ENCODE results near the gene USP49.
A peak's percentile ranks its signal among the peaks of the same experiment; 100 is the strongest.
"Not testable (repeated sequence)": the region's sequence is repeated elsewhere in the genome, so short reads cannot be mapped to it uniquely, and the experiment has no call there.

USP49 gene

DNA sequence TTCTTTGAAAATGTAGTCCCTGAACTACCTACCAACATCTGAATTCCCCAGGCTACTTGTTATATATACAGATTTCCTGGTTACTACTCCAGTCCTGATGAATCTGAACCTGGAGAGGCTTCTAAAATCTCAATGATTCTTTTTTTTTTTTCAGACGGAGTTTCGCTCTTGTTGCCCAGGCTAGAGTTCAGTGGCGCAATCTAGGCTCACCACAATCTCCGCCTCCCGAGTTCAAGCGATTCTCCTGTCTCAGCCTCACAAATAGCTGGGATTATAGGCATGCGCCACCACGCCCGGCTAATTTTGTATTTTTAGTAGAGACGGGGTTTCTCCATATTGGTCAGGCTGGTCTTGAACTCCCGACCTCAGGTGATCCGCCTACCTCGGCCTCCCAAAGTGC is 83.2 kb downstream of the USP49 start:
- DNase-seq (ENCODE audit: low read depth), result not testable (repeated sequence)

DNA sequence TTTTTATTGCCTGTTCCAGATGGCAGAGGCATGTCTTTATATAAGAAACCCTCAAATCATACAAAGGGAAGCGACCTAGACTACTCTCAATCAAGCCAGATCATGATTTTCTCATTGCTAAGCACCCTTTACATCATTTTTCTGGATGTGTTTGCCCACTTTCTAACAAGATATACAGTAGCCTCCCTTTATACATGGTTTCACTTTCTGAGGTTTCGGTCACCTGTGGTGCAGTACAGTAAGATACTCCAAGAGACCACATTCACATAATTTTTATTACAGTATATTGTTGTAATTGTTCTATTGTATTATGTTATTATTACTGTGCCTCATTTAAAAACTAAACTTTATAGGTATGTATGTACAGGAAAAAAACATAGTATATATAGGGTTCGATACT is 84.1 kb downstream of the USP49 start:
- DNase-seq (ENCODE audit: low read depth), result no peak

DNA sequence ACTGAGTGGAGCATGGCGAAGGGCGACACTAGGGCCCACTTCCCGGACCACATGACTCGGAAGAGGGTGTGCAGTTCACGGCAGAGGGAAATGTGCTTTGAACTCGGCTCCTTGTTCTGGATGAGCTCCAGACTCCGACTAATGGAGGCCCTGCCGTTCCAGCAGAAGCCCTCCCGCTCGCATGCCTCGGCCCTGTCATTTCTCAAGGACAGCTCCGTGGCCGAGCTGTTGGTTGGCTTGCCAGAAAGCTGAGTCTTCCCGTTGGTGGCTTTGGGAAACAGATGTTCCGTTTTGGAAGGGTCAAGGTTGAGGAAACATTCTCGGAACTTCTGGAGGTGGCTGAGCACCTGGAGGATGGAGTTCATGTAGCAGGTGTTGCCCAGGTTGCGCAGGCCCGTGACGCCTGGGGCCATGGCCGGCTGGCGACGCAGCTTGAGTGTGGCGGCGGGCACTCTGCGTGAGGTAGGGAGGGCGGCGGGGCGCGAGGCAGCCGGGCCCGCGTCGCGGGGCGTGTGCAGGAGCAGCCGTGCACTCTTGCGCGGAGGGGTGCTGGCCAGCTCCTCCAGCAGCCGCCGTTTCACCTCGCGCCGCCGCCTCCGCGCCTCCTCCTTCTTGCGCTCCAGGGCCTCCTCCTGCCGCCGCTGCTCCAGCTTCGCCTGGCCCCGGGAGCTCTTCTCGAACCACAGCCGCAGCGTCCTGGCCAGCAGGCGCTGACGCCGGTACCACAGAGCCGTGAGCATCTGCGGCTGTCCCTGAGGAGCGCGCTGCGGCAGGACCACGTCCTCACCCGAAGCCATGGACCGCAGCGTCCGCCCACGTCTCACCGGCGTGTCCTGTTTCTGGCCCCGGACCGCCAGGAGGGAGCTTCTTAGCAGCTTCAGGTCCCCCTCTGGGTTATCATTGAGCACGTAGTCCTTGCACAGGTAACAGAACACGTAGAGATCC is 89.1 kb downstream of the USP49 start:
- no peak for DNase-seq (ENCODE audit: low read depth)

DNA sequence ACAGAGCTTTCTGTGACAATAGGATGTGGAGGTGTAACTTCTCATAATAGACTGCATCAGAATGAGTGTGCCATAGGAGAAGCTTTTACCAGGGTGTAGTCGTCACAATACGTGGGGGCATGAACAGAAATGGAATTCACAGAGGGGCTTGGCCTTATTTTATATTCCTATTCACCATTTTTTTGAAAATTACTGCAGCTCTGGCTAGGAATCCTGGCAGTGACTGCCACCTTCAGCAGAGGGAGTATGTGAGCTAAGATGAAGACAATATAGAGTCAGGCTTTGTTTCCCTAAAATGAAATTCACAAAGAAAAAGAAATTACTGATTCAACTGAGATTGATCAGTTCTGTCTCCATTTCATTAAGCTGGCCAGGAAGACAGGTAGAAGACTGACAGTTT is 93.8 kb downstream of the USP49 start:
- DNase-seq (ENCODE audit: low read depth), result peak; percentile 43

DNA sequence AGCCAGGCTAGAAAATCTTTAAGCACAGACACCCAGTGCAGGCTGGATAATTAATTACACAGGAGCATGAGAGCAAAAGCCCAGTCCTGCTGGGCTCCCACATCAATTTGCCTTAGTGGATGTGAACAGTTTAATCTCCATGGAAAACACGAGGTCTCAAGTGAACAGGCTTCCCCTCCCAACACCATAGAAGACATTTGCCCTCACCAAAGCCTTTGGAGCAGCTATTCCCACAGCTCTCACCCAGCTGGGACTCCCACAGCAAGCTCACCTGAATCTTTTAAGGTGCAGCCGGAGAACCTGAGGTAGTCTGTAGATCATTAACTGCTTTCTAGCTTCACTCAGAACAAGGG is 95.6 kb downstream of the USP49 start:
- no peak for DNase-seq (ENCODE audit: low read depth)

DNA sequence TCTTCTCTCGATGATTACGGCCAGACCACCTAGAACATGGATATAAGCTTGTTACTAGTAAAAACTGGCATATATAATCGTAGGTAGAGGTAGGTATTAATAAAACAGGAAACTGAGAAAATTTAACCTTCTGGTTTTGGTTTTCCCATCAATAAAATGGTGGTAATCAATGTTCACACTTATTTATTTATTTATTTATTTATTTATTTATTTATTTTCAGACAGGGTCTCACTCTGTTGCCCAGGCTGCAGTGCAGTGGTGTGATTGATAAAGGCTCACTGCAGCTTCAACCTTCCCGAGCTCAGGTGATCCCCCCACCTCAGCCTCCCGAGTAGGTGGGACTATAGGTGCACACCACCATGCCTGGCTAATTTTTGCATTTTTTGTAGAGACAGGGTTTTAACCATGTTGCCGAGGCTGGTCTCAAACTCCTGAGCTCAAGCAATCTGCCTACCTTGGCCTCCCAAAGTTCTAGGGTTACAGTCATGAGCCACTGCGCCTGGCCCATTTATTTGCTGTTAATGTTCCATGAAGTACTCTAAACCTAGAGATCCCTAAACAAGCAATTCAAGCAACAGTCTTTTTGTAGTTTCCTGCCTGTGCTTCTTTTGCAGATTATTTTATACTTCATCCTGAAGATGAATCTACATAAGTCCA is 96.1 kb downstream of the USP49 start:
- no peak for DNase-seq (ENCODE audit: low read depth)

DNA sequence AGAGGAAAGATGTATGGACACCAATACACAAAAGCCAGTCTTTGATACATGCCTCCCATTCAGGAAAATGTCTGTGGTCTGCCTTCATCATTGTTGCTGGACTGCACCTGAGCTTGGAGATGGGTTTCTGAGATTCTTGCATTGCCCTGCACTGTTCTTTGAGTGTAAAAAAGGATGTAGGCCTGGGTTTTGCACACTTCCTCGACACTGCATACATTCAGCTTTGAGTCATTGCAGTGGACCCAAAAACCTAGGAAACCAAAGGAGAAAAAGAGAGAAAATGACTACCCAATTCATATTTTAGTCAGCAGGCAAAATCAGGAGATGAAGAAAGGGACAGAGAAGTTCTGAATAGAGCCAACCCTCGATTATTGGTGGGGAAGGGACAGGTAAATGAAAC is 98.7 kb downstream of the USP49 start:
- DNase-seq (ENCODE audit: low read depth), result no peak

DNA sequence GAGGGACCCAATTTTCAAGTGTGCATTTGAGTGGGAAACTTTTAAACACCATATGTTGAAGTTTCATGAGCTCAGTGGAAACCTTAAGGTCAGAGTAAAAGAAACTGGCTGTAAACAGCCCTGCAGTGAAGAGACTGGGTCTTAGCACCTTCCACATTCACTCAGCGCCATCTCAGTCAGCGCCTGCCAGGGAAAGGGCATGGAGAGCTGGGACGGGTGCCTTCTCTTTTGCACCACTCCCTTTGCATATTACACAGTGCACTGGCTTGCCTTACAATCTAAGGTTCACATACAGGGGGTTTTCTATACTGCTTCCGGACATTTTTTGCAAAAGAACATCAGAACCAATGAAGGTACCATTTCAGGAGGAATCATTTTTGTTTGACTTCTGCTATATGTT is 103.2 kb downstream of the USP49 start:
- no peak for DNase-seq (ENCODE audit: low read depth)

DNA sequence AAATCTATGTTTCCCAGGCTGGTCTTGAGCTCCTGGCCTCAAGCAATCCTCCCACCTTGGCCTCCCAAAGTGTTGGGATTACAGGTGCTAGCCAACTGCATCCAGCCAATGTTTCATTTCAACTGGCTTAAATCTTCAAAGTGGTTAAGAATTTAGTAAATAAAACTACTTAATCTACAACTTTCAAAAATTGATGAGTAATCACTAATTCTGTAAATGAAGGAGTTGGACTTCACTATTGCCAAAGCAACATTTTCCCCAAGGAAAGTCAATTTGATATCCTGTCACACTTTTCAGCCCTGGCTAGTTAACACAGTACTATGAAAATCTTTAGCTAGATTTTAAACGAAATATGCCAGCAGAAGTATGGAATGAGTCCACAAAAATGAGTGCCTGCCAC is 103.9 kb downstream of the USP49 start:
- no peak for DNase-seq (ENCODE audit: low read depth)

DNA sequence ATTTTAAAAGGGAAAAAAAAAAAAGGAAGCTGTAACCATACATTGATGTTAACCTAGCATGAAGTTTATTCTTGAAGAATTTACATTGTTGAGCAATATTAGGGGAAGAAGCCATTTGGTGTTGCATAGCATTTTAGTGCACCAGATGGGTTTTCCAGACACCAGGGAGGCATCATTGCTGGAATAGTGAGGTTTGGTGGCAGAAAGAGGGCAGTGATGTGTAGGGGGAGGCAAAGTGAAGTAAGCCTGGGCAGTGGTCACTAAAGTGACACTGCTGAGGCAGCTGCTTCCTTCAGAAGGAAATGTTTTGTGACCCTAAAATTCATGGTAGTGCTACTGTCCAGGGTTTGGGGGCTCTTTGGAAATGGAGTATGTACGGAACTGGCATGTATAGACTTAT is 105.1 kb downstream of the USP49 start:
- DNase-seq (ENCODE audit: low read depth), result no peak

DNA sequence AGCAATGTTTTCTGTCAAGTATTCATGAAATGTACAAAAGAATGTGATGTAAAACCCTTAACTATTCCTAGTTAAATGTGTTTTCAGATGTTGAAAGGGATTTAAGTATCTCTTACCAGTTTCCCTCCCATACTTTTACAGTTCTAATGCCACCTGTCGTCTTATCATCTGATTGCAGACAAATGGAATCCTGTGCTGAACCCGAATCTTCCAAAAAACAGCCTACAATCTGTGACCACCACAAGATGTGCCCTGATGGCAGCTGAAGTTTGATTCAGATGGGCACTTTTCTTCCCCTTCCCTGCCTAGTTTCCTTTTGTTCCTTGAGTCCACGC is 105.8 kb downstream of the USP49 start:
- no peak for DNase-seq (ENCODE audit: low read depth)

DNA sequence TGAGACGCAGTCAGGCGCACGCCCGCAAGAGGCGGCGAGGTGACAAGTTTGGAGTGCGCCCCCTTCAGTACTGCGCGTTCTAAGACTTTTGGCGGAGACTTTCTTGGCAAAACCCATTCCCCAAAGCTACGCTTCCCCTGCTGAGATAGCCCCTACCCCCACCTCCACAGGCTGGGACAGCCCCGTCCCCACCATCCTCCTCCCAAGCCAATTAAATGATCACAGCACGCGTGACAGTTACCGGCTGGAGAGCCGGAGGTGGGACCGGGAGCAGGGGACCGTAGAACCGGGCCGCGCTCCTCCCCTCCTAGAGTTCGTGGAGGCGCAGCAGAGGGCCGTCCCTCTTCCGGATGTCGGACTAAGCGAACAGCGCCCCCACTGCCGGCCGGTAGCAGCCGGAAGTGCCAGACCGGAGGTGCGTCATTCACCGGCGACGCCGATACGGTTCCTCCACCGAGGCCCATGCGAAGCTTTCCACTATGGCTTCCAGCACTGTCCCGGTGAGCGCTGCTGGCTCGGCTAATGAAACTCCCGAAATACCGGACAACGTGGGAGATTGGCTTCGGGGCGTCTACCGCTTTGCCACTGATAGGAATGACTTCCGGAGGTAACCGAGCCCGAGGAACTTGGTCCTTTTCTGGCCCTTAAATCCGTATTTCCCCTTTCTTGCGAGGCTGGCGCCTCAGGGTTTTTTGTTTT is 107.8 kb downstream of the USP49 start, which contains the start of gene TOMM6:
Gene TOMM6, plus strand, starts transcription at position 476 of the 699 bp plus-strand sequence. Its CDS starts 4 bp downstream, at position 480.
- DNase-seq (ENCODE audit: low read depth), result peak; percentile 95

DNA sequence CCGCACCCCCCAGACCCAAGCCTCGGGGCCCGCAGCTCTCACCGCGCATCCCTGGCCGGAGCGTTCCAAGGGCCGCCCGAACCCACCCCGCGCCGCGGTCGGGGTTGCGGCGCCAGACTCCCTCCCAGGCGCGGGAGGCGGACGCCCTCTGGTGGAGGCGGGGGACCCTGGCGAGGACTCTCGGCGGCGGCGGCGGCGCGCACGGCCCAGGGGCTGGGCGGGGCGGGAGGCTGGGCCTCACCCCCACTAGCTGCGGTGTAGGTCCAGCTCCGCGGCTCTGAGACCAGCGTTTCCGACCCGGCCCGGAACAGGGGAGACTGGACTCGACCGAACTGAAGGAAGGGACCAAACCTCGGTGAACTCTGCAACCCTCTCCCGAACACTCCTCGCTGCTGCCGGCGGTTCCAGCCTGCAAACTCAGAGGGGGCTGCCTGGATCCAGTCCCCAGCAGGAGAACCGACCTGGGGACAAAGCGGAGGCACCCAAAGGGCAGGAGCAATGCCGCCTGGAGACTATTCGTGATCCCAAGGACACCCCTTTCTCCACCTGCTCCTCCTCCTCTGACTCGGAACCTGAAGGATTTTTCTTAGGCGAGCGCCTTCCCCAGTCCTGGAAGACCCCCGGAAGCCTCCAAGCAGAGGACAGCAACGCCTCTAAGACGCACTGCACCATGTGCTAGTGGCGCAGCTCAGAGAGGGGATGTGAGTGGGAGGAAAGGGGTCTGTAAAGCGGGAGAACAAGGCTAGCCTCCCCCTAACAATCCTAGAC is 108.5 kb downstream of the USP49 start:
- DNase-seq (ENCODE audit: low read depth), result peak; percentile 78

DNA sequence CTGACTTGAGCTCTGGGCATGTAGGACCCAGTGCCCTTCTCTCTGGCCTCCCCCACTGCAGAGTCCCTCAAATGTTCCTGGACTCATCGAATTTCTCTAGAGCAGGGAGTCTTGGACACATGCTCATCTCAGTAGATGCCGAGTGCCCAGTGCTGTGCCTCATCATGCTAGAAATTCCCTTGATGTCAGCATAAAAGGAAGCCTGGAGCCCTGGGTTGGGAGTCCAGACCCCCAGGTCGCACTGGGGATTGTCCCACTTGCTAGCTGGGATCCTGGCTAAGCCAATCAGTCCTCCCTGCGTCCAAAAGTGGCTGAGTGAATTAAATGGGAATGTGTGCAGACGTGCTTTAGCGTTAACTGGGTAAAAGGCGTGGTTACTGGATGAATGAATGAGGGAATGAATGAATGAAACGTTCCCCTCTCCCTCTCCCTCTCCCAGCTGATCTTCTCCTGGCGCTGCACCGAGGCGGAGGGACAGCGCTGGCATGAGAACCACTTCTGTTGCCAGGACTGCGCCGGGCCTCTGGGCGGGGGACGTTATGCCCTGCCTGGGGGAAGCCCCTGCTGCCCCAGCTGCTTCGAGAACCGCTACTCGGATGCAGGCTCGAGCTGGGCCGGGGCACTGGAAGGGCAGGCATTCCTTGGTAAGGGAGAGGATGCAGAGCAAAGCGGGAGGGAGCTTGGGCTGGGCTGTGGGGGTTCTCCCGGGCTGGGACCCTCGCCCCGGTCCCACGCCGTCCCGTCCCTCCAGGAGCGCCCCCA is 109.3 kb downstream of the USP49 start:
- peak; percentile 30 for DNase-seq (ENCODE audit: low read depth)

DNA sequence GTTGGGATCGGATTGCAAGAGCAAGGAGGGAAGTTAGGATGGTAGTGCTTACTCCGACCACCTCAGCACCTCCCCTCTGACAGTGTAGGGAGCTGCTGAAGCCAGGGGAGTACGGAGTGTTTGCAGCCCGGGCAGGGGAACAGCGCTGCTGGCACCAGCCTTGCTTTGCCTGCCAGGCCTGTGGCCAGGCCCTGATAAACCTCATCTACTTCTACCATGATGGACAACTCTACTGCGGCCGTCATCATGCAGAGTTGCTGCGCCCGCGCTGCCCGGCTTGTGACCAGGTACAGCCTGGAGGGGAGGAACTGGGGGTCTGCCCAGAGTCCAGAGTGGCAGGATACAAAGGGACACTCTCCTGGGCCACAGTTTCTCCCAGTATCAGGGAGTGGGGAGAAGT is 109.9 kb downstream of the USP49 start:
- no peak for DNase-seq (ENCODE audit: low read depth)

DNA sequence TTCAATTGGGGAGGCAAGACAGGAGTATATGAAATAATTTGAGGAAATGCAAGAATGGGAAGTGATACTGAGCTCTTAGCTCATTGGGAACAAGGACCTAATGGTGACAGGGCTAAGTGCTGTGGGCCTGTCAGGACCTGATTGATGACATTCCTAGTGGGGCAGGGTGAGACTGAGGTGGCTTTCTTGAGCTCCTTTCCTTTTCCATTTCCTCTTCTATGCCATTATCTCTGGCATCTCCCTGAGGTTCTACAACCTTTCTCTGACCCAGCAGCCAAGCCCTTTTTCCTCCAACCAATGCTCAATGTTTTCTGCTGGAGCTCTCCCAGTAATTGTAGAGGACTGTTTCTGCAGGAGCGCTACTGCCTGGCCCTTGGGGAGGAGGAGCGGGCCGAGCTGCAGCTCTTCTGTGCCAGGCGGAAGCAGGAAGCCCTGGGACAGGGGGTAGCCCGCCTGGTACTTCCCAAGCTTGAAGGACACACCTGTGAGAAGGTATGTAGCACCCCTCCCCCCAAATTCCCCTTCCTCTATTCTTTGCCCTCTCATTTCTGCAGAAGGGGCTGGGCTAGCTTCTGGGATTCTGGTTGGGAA is 110.5 kb downstream of the USP49 start:
- no peak for DNase-seq (ENCODE audit: low read depth)

DNA sequence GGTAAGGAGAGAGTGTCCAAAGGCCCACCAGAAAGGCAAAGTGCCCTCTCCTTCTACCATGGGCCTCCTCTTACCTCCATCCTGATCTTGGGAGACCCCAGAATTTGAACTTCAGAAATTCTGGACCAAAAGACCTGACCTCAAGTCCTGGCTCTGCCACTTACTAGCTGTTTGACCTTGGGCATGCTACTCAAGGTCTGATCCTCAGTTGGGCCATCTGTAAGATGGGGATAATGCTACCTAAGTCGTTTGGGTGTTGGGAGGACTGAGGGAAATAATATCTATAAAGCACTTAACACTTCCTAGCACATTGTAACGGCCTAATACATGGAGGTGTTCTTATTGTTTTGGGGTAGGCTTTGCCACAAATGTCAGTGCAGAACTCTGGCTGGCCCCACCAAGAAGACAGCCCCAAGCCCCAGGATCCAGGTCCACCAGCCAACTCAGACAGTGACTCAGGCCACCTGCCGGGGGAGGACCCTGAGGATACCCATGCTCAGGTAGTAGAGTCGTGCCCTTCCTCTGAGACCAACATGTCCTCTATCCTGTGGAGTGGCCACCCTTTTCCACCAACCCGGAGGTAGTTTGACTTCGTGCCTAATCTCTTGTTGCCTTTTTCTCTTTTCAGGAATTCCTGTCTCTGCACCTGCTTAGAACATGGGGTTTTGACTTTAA is 111.9 kb downstream of the USP49 start:
- DNase-seq (ENCODE audit: low read depth), result no peak

DNA sequence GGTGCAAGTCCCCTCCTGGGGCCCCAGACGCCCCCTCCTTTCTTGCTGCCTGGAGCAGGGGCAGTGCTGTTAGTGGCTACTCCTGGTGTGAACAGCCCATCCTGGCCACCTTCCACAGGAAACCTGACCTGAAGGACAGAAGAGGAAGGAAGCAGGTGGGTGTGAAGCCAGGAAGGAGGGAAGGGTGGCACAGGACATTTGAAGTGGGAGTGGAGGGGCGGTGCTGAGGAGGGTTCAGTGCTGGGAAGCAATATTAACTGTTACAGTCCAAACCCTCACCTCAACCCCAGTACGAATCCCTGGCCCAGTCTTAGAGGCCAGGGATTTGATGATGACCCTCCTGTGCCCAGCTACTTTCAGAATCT is 113.8 kb downstream of the USP49 start:
- no peak for DNase-seq (ENCODE audit: low read depth)

DNA sequence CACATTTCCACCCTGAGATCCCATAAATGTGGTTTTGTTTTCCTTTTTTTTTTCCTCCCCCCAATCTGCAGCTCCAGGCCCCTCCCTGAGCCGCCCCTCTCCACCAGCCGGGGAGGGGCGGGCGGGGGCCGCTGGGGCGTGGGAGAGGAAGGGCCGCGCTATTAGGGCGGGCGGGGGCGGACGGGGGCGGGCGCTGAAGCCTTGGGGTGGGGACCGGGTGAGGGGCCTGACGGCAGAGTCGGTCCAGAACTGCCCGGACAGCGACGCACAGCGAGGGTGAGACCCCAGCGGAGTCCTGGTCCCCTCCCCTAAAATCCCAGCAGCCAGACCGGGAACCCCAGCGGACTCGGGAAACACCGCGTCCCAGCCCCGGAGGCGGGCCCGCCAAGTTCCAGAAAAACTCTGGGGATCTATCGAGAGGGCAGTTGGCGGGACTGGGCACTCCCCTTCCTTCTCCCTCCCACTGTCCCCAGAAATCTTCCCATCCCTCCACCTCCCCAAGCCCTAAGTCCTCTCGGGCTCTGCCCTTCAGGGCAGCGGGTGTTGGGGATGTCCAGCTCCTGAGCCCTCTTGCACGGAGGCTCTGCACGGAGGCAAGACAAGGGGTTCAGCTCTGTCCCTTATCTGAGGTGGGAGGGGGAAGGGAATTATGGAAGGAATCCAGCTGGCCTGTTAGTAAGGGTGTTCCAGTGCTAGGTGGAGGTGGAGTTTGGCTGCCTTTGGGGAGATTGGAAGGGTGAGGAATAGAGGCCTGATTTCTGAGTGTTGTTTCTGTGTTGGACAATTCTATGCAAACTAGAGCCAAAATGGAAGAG is 114.4 kb downstream of the USP49 start, which contains the start of gene PRICKLE4:
Gene PRICKLE4, plus strand, starts transcription at position 232 of the 815 bp plus-strand sequence. CDS start 2,692 bp downstream, outside the sequence.
- peak; percentile 24 for DNase-seq (ENCODE audit: low read depth)

All from iris pigment epithelial cell (primary cell).